ENCODE measurements around the gene NEURL1.

NEURL1 gene

GRCh38 chr10:103548006-103548405 is 54.5 kb downstream of the NEURL1 start:
- DNase-seq: no peak

GRCh38 chr10:103548581-103549348 is 55.3 kb downstream of the NEURL1 start:
- DNase-seq: no peak

GRCh38 chr10:103549349-103549685 is 55.8 kb downstream of the NEURL1 start:
- DNase-seq: no peak

DNA sequence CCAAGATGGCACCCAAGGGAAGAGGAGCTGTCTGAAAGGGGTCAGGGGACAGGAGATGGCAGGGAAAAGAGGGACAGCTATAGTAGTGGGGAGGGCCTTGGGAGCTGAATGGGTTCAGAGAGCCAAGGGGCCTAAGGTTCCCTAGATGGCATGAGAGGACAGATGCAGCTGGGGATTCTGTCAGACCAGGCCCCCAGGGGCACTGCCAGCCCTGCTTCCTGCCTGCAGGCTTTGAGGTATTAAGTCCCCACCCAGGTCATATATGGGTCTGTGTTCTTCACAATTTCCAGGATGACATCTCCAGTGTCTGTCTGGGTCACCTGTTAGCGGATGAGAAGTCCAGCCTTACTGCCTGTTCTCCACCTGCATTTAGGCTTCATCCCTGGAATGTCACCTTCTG is 56.7 kb downstream of the NEURL1 start:
- DNase-seq: no peak

- DNase-seq: no peak
Measured at GRCh38 chr10:103551619-103552602, 58.4 kb downstream of the NEURL1 start.

GRCh38 chr10:103552856-103553742 is 59.6 kb downstream of the NEURL1 start:
- DNase-seq: no peak

GRCh38 chr10:103553743-103554487 is 60.4 kb downstream of the NEURL1 start:
- peak; percentile 66 to 75 for DNase-seq

GRCh38 chr10:103554488-103555324 is 61.2 kb downstream of the NEURL1 start:
- peak; percentile 27 to 30 for DNase-seq

GRCh38 chr10:103555325-103555649 is 61.8 kb downstream of the NEURL1 start:
- no peak for DNase-seq

DNA sequence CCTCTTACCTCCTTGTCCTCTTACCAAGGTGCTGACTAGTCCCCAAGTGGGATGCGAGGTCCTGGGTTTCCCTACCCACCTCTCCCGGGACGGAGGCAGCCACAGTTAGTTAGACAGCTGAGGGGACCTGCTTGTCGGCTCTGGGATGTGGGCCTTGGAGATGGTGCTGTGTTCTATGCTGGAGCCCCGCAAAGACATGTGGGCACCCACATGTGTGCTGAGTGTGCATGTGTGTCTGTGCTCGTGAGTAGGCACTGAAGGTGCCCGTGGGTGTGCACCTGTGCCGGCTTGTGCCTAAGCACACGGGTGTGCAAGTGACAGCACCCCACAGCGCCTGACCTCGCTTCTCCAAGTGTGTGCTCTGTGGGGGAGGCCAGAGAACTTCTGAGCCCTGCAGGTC is 62.2 kb downstream of the NEURL1 start:
- DNase-seq: no peak

GRCh38 chr10:103556383-103557007 is 63.0 kb downstream of the NEURL1 start:
- no peak for DNase-seq

DNA sequence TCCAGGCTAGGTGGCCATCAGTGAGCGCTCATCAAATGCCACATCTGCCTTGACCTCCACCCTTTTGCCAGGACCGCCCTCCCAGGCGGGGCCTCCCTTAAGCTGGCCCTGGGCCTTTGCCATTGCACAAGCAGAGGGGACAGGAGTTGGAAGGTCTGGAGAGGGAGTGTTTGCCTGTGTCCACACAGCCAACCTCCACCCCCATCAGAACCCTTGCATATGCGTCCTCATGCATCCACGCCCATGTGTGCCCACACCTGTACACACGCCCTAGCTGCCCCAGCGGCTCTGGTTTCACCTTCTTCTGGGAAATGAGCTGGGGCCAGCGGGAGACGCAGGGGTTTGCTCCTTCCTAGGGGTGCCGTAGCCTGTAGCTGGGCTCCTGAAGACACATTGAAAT is 64.0 kb downstream of the NEURL1 start:
- no peak for DNase-seq

DNA sequence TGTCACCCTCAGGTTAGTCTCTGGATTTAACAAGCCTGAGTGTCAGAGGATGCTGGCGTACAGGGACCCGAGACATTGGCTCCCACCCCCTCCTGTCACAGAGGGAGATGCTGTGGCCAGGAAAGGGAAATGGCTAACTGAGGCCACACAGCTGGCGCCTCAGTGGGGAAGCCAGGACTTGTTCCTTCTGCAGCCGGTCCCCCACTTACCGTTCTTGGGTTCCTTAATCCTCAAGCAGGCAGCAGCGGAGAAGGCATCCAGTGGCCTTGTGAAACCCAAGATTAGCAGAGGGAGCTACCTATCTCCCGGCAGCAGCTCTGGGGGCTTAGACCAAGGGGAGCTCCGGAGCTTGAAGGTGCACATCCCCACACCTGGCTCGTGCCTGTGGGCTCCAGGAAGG is 65.4 kb downstream of the NEURL1 start:
- no peak for DNase-seq

DNA sequence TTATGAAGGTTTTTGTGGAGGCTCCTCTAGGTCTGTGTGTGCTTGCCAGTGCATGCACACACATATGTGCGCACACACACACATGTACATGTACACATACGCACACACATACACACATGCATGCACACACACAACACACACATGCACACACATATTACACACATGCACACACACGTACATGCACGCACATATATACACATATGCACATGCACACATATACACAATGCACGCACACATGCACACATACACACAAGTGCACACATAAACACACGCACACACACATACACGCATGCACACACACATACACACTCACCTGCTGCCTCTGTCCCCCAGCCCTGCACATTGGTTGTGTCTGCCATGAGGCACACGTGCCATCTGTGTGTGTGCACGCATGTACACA is 66.3 kb downstream of the NEURL1 start:
- no peak for DNase-seq

DNA sequence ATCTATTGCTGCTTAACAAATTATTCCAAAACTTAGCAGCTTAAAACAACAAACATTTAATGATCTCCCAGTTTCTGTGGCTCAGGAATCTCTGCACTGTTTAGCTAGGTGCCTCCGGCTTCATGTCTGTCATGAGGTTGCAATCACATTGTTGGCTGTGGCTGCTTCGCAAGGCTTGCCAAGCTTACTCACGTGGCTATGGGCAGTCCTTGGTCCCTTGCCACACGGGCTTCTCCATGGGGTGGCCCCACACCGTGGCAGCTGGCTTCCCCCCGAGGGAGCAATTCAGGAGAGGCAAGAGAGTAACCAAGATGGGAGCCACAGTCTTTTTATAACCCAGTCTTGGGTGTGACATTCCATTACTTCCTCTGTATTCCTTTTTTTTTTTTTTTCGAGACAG is 67.4 kb downstream of the NEURL1 start:
- DNase-seq: no peak

- no peak for DNase-seq
Measured at GRCh38 chr10:103562383-103562782, 68.9 kb downstream of the NEURL1 start.

GRCh38 chr10:103563231-103564115 is 70.0 kb downstream of the NEURL1 start:
- DNase-seq: no peak

DNA sequence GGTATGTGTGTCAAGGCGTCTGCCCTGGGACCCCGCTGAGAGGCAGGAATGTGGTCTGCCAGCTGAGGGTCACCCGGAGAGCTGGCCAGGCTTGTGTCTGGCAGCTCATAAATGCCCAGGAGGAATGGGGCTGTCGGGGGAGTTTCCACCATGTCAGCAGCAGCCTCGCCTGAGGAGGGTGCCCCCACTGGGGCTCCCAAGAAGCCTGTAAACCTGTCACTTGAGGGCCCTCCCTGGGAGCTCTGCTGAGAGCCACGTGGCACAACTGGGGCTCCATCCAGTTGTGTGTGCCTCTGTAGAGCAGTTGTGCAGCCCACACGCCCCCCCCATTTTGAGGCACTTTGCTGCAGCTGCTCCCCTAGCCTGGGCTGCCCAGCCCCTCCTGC is 70.6 kb downstream of the NEURL1 start:
- no peak for DNase-seq

DNA sequence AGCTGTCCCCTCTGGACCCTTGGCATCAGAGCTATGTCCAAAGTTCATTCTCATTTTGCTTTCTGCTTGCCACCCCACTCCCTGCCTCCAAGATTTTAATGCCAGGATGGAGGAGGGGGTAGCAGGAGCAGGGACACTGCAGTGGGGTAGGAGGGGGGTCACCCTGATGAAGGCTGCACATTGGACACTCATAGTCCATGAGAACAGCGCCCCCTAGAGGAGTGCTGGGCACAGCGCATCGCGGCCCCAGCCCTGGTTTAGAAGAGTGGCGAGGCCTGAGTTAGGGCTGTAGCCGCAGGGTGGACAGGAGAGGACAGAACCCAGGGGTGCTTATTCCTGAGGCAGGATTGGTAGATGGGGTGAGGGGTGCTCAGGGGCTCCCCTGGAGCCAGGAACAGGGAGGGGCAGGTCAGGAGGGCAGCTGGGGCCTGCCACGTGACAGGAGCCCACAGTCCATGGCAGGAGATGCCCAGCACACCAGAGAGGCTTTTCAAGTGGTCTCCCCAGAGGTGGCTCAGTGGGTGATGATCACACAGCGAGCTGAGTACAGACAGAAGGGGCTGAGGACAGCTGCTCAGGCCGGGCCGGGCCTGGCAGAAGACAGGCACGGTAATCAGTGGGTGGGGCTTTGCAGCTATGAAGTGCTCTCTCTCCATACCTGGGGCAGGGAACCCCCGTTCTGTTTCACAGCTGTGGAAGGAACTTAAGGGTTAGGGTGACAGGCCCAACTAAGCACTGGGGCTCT is 71.4 kb downstream of the NEURL1 start:
- peak; percentile 77 to 79 for DNase-seq
